T-helper 1 cell treated with Interleukin-12 subunit alpha and Interleukin-12 subunit beta and Interleukin-4 antibody, amounts not matched to agents 30 ng/mL and 1 ng/mL, for 36 hours (primary cell): ENCODE data around the gene BHLHE23. TPM values are rescaled to one million over a fixed set of nuclear protein-coding genes. Genes with fewer than 3 reads are reported as not detected.

Experiments
- intact Hi-C: fragments of 100-400 bp; cut with micrococcal nuclease; formaldehyde crosslinking; loops from one replicate; pipeline ENCODE4 v1.15.1; 2024
- total RNA-seq: library from RNA; stranded (reverse); gene quantifications from 2 replicates; pipeline ENCODE4 v1.2.3, GENCODE V29; 2022

BHLHE23 gene
- total RNA-seq, 1 donor from 2014 or later: not detected

DNA sequence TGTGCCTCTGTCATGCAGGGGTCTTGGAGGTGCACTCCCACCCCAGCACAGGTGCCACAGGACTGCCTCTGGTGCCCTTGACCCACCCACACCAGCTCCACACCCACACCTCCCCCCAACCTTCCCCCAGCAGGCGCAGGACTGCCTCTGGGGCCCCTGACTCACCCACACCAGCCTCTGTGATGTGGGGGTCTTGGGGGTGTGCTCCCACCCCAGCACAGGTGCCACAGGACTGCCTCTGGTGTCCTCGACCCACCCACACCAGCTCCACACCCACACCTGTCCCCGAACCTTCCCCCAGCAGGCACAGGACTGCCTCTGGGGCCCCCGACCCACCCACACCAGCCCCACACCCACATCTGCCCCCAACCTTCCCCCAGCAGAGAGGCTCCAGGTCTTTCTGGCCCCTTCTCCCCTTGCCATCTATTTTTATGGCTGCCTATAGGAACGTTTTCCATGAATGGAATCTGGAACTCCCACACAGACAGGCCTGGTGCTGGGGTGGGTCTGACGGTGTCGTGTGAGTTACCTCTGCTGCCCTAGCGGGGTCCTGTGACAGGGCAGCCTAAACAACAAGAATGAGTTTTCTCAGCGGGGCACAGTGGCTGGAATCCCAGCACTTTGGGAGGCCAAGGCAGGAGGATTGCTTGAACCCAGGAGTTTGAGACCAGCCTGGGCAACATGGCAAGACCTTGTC lies 30.8 kb downstream of the BHLHE23 start:
- intact Hi-C loops: loop anchor here (2.0 kb wide), 1 partner anchor 47 kb away; no protein-coding TSS in a partner anchor

GRCh38 chr20:62975251-62975760 lies 31.5 kb downstream of the BHLHE23 start:
- intact Hi-C loops: no loop called here

DNA sequence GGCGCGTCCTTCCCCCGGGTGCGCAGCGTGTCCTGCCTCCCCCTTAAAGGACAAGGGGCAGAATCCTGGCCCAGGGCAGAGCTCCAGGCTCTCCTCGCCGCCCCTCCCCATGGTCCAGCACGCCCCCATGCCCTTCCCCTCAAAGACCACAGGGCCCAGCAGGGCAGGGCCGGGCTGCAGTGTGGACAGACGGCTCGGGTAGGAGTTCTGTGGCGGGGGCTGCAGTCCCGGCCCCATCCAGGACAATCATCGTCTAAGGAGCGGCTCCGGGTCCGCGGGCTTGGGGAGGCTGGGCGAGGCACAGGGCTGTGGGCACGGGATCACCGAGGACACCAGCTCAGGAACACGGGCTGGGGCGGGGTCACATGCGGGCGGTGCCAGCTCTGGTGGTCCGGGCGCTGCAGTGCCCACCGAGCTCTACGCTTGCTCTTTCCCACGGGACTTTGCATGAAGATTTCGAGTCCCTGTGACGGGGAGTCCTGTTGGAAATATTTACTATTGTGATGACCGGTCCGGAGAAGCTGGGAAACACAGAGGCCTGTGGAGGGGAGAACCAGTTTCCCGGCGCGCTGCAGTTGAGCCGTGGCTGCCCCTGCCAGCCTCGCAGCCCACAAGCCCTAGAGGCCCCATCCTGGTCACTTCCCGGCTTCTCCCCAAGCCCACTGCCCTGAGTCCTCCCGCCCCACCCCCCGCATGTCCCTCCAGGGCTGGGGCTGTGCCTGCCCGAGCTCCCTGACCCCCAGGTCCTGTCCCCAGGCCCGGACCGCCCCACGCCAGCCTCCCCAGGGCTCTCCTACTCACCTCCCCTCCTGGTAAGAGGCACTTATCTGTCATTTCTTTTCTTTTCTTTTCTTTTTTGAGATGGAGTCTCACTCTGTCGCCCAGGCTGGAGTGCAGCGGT lies 33.7 kb downstream of the BHLHE23 start:
- intact Hi-C loops: loop anchor here (1.0 kb wide), 1 partner anchor 36 kb away; no protein-coding TSS in a partner anchor

GRCh38 chr20:62971950-62972844 lies 34.6 kb downstream of the BHLHE23 start:
- intact Hi-C loops: loop anchor here (1.0 kb wide), 1 partner anchor 37 kb away; no protein-coding TSS in a partner anchor

DNA sequence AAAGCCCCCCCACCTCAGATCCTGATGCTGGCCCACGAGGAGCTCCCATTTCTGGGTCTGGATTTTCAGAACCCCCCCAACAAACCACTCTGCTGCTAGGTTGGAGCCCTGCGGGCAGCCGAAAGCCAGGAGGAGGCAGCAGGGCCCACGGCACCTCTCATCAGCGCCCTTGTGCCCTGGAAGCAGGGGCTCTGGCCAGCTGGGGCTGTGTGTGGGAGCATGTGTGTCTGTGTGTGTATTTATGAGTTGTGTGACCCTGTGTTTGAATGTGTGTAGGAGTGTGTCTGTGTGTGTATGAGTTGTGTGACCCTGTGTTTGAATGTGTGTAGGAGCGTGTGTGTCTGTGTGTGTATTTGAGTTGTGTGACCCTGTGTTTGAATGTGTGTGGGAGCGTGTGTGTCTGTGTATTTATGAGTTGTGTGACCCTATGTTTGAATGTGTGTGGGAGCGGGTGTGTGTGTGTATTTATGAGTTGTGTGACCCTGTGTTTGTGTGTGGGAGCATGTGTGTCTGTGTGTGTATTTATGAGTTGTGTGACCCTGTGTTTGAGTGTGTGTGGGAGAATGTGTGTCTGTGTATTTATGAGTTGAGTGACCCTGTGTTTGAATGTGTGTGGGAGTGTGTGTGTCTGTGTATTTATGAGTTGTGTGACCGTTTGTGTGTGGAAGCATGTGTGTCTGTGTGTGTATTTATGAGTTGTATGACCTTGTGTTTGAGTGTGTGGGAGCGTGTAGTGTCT lies 35.4 kb downstream of the BHLHE23 start:
- intact Hi-C loops: no loop called here

GRCh38 chr20:62970307-62971210 lies 36.2 kb downstream of the BHLHE23 start:
- intact Hi-C loops: no loop called here

GRCh38 chr20:62969939-62970306 lies 36.8 kb downstream of the BHLHE23 start:
- intact Hi-C loops: no loop called here

- intact Hi-C loops: no loop called here
These were observed 37.5 kb downstream of the BHLHE23 start for GRCh38 chr20:62969179-62969760.

GRCh38 chr20:62968378-62969178 lies 38.2 kb downstream of the BHLHE23 start:
- intact Hi-C loops: no loop called here

DNA sequence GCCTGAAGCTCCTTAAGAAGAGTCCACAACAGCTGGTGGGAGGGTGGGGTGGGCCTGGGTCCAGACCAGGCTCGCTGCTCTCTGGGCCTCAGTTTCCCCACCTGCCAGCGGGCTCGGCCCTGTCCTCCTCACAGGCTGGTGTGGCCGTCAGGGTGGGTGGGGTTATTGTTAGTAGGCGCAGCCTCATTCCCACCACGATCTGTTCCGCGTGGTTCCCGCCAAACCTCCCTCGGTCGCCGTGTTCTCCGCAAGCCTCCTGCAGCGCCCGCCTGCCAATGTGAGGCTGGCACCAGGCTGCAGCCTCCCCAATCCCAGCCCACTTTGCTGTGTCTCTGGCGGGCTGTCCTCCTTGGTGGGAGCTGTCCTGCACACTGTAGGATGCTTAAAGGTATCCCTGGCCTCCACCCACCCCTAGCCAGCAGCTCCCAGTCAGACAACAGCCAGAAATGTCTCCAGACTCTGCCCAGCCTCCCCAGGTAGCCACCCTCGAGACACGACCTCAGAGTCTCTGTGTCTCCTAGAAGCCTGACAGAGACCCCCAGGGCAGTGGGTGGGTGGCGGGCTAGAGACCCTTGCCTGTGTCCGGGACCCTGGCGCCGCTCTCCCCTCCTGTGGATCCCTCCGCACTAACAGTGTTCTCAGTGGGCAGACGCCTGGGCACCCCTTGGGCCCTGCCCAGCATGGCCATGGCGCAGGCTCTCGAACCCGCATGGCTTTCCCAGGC lies 39.0 kb downstream of the BHLHE23 start:
- intact Hi-C loops: no loop called here

- intact Hi-C loops: no loop called here
These were observed 39.6 kb downstream of the BHLHE23 start for GRCh38 chr20:62967149-62967501.

GRCh38 chr20:62966212-62967148 lies 40.3 kb downstream of the BHLHE23 start:
- intact Hi-C loops: no loop called here

DNA sequence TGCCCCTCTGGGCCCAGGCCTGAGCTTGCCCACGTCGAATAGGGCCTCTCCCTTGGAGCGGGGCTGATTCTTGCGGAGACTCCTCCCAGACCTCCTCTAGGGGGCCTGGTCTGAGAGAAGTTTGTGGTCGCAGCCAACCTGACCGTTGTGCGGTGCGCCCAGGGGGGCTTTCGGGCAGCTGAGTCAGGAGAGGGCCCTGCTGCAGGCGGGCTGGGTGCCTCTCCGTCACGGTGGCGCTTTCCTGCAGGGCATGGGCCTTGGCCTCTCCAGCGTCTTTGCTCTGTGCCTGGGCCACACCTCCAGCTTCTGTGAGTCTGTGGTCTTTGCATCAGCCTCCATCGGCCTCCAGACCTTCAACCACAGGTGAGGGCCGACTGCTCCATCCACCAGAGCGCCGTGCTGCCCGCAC lies 41.4 kb downstream of the BHLHE23 start:
- intact Hi-C loops: no loop called here

DNA sequence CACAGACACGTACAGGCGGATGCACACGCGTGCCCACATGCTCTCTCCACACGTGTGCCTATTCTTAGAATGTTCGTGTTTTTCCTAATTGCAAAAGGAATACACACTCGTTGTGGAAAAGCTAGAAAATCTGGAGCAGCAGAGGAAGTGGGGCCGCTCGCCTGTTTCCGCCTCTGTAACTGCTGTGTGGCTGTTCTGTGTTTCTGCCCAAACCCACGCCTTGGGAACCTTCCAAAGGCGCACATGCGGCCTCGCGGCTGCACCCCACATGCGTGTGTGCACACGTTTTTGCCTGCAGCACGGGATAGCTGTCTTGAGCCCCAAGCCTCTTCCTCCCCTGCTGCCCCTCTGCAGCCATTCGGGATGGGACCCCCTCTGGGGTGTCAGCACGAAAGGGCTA lies 42.1 kb downstream of the BHLHE23 start:
- intact Hi-C loops: no loop called here

DNA sequence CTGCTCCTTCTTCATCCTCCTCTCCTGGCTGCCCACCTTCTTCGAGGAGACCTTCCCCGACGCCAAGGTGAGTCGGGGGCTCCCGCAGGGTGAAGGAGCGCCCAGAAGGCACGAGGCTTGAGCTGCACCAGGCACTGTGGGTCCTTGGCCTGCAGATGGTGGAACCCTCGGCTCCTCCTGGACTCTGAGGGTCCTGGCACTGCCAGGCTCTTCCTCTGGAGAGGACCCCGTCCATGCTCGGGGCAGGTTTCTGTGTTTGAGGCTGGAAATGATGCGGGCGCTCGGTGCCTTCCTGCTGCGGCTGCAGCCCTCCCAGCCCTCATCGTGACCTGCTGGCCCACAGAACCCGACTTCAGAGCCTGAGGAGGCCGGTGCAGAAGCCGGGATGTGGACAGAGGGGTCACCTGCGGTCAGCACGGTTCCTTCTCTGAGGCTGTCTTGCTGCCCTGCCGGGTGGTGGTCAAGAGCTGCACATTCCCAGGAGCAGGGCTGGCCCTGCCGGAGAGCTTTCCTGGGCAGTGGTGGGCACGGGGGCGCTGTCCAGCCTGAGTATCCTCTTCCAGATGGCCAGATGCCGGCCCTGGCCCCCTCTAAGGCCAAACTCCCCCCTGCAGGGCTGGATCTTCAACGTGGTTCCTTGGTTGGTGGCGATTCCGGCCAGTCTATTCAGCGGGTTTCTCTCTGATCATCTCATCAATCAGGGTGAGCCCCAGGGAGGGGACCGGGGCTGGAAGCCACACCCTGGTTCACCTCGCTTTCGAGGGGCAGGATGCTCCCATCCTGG lies 43.0 kb downstream of the BHLHE23 start:
- intact Hi-C loops: no loop called here
